GM12892 (cell line): Measurements from ENCODE around the gene PDIA5.

ENCODE experiments used
- POLR2A ChIP-seq: IDR thresholded peaks from 2 replicates; pipeline ENCODE4 v1.6.1; 2011; ENCODE audit warnings: low read depth, low read length, control low read depth
- POLR2AphosphoS5 ChIP-seq: IDR thresholded peaks from 2 replicates; pipeline ENCODE4 v1.6.1; 2011; ENCODE audit warnings: low read depth, low read length, control low read depth
- TAF1 ChIP-seq: IDR thresholded peaks from 2 replicates; pipeline ENCODE4 v1.6.1; 2011; ENCODE audit warnings: low read depth, mild to moderate bottlenecking, control low read depth, low read length, borderline replicate concordance

- no peak for TF ChIP-seq POLR2AphosphoS5
- no peak for TF ChIP-seq POLR2A
- no peak for TF ChIP-seq TAF1
These were observed 5.0 kb upstream of the PDIA5 start for GRCh38 chr3:123061856-123062255.
